H1 (cell line): Measurements from ENCODE around the gene LTN1. TPM values are rescaled to one million over a fixed set of nuclear protein-coding genes. Genes with fewer than 3 reads are reported as not detected.

Experiments
- BACH1 ChIP-seq: IDR thresholded peaks from 2 replicates; pipeline ENCODE4 v1.6.1; 2012; ENCODE audit warnings: low read length, improper control_type of control experiment
- BCL11A ChIP-seq, 2 experiments: IDR thresholded peaks; one replicate each; pipeline ENCODE4 v1.6.1; 2011; ENCODE audit warnings: low read depth in 2 of 2, low read length in 2 of 2, mild to moderate bottlenecking in 2 of 2
- CHD1 ChIP-seq: IDR thresholded peaks from 2 replicates; pipeline ENCODE4 v1.6.1; 2012; ENCODE audit warnings: low read depth, low read length, improper control_type of control experiment
- FOSL1 ChIP-seq: IDR thresholded peaks from 2 replicates; pipeline ENCODE4 v1.6.1; 2011; ENCODE audit warnings: mild to moderate bottlenecking, low read depth, low read length, moderate library complexity; ENCODE audit not compliant: insufficient read depth
- JUND ChIP-seq: IDR thresholded peaks from 2 replicates; pipeline ENCODE4 v1.6.1; 2011; ENCODE audit warnings: mild to moderate bottlenecking, improper control_type of control experiment, low read length
- SRF ChIP-seq: IDR thresholded peaks from 2 replicates; pipeline ENCODE4 v1.6.1; 2011; ENCODE audit warnings: mild to moderate bottlenecking, low read depth, low read length, moderate library complexity
- polyA plus RNA-seq, 7 experiments: library from polyadenylated mRNA; depleted of rRNA in 3 of 7; stranded (reverse) in 5 of 7; unstranded in 2 of 7; fragments of >200 nt in 5 of 7; fragments of 200-250 nt in 2 of 7; gene quantifications; 1 replicate in 5 of 7; 2 replicates in 1 of 7; 4 replicates in 1 of 7; pipeline versions ENCODE4 v1.2.1 to v1.2.3, GENCODE V29; 2011 to 2013; ENCODE audit warnings: missing spikeins in 2 of 7, mixed read lengths in 2 of 7
- total RNA-seq: library from RNA; stranded (reverse); fragmentation: NEBNext Ultra II Directional; extraction: Animal tissue kit (Norgen Biotek cat#: 25700); gene quantifications from 2 replicates; pipeline ENCODE4 v1.2.1, GENCODE V29; 2021

LTN1 gene
- total and polyA plus RNA-seq, 2 of the 8 experiments (the other 6 are each of a cell fraction or from before 2014, with no cell fraction given): 3.2 to 23.5 TPM

DNA sequence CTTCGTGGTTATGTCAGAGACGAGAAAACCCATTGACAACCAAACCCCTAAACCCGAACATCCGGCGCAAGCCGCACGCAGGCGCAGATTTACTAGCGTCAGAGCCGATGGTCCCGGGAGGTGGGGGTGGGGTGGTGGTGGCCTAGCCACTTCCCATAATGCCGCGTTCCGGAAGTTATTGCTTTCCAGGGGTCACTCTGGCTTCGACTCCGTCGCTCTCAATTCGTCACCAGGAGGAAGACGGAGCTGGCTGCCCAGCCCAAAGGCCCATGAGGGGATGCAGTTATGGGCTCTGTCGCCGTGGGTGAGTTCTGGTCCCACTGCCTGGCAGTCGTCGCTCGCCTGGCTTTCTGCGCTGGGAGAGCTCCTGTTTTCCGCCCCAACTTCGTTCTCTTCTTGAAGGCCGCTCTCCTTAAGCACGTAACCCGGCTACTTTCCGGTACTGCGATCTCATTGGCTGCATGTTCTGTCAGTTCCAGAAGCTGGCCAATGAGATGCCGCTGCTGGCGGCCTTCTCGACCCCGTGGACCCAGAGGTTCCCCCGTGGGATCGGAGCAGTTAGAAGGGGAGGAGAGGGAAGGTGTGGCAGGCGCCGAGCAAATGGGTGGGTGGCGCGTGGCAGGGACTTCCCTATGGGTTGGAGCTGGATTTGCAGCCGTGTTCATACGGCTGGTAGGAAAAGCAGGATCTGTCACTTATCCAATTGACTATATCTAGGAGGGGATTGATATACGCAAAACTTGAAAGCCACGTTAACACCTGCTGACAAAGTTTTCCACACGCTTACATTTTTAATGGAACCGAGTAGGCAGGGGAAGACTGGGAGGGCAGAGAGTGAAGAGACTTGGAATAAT, 32.0 kb upstream of the LTN1 start, which contains the start of gene USP16 (continued):
- no peak for TF ChIP-seq FOSL1
- no peak for TF ChIP-seq JUND
- TF ChIP-seq BCL11A (IDR thresholded peaks at IDR 0.05; ENCODE audit: low read depth in 2 of 2, low read length in 2 of 2): no peak
- TF ChIP-seq CHD1: no peak
- peak; percentile 51 for TF ChIP-seq SRF
- TF ChIP-seq BACH1: peak; percentile 69
- TF ChIP-seq, all 59 proteins: peak for 24
